Measurements from ENCODE around the gene REXO4.
"Not testable (repeated sequence)": the region's sequence is repeated elsewhere in the genome, so short reads cannot be mapped to it uniquely, and the experiment has no call there.

The REXO4 gene

GRCh38 chr9:133419005-133419404 lies 1.2 kb upstream of the REXO4 start:
- DNase-seq = no peak

- no peak for DNase-seq
Measured at GRCh38 chr9:133415170-133415569, 2.6 kb downstream of the REXO4 start.

- DNase-seq = no peak
Measured at GRCh38 chr9:133408042-133408441, 9.8 kb downstream of the REXO4 start.

- DNase-seq = no peak
Measured at GRCh38 chr9:133406480-133407307, 11.1 kb downstream of the REXO4 start.

- no peak for DNase-seq
Measured at GRCh38 chr9:133405508-133406438, 12.0 kb downstream of the REXO4 start.

- DNase-seq = no peak
Measured at GRCh38 chr9:133404454-133405002, 13.3 kb downstream of the REXO4 start.

GRCh38 chr9:133403766-133404453 lies 13.9 kb downstream of the REXO4 start:
- DNase-seq = no peak

- no peak for DNase-seq
Measured at GRCh38 chr9:133402689-133403088, 15.1 kb downstream of the REXO4 start.

- no peak for DNase-seq
Measured at GRCh38 chr9:133401588-133401987, 16.2 kb downstream of the REXO4 start.

GRCh38 chr9:133400292-133400691 lies 17.5 kb downstream of the REXO4 start:
- DNase-seq = no peak

- DNase-seq = no peak
Measured at GRCh38 chr9:133397895-133398294, 19.9 kb downstream of the REXO4 start.

GRCh38 chr9:133397370-133397769 lies 20.4 kb downstream of the REXO4 start:
- no peak for DNase-seq

GRCh38 chr9:133396952-133397351 lies 20.9 kb downstream of the REXO4 start:
- DNase-seq = no peak

GRCh38 chr9:133394687-133395271 lies 23.0 kb downstream of the REXO4 start:
- DNase-seq = no peak

- no peak for DNase-seq
Measured at GRCh38 chr9:133393399-133393798, 24.4 kb downstream of the REXO4 start.

GRCh38 chr9:133392308-133392707 lies 25.5 kb downstream of the REXO4 start:
- not testable (repeated sequence) for DNase-seq

GRCh38 chr9:133391449-133391848 lies 26.4 kb downstream of the REXO4 start:
- DNase-seq = not testable (repeated sequence)

- no peak for DNase-seq
Measured at GRCh38 chr9:133390713-133391112, 27.1 kb downstream of the REXO4 start.

- no peak for DNase-seq
Measured at GRCh38 chr9:133389562-133389961, 28.2 kb downstream of the REXO4 start.

GRCh38 chr9:133389025-133389557 lies 28.7 kb downstream of the REXO4 start:
- no peak for DNase-seq

GRCh38 chr9:133387680-133388079 lies 30.1 kb downstream of the REXO4 start:
- no peak for DNase-seq

- DNase-seq = no peak
Measured at GRCh38 chr9:133386338-133386737, 31.5 kb downstream of the REXO4 start.

Data from cortex of kidney (tissue), 1 donor.